Suppressor macrophage treated with lipopolysaccharide for 4 hours (primary cell): ENCODE results near the gene LYZL6.
"Not testable (repeated sequence)": the region's sequence is repeated elsewhere in the genome, so short reads cannot be mapped to it uniquely, and the experiment has no call there.

Source experiments
- DNase-seq: peaks from one replicate; pipeline ENCODE4 v3.0.0-alpha.2; 2020

Gene LYZL6

GRCh38 chr17:35944151-35944550 is 638 bp upstream of the LYZL6 start:
- DNase-seq: no peak

GRCh38 chr17:35942588-35943186 is 826 bp downstream of the LYZL6 start:
- no peak for DNase-seq

- DNase-seq: not testable (repeated sequence)
Observed at GRCh38 chr17:35938492-35938891, 5.0 kb downstream of the LYZL6 start.

- no peak for DNase-seq
Observed at GRCh38 chr17:35936063-35936462, 7.5 kb downstream of the LYZL6 start.

- DNase-seq: no peak
Observed at GRCh38 chr17:35934760-35935159, 8.8 kb downstream of the LYZL6 start.

GRCh38 chr17:35932586-35932985 is 10.9 kb downstream of the LYZL6 start:
- DNase-seq: no peak

- DNase-seq: no peak
Observed at GRCh38 chr17:35931794-35932425, 11.6 kb downstream of the LYZL6 start.

GRCh38 chr17:35930211-35931065 is 13.1 kb downstream of the LYZL6 start, which contains the start of gene RDM1:
RDM1 (minus strand) TSS chr17:35930773; CDS start chr17:35930727, 46 bp downstream.
- peak; percentile 73 for DNase-seq

- DNase-seq: no peak
Observed at GRCh38 chr17:35927714-35928113, 15.8 kb downstream of the LYZL6 start.

- DNase-seq: peak; percentile 10
Observed at GRCh38 chr17:35923609-35924114, 19.9 kb downstream of the LYZL6 start.

- DNase-seq: no peak
Observed at GRCh38 chr17:35920229-35920628, 23.3 kb downstream of the LYZL6 start.

GRCh38 chr17:35918665-35919064 is 24.8 kb downstream of the LYZL6 start:
- DNase-seq: no peak

- DNase-seq: no peak
Observed at GRCh38 chr17:35917519-35918213, 25.8 kb downstream of the LYZL6 start.

- DNase-seq: no peak
Observed at GRCh38 chr17:35915153-35915964, 28.2 kb downstream of the LYZL6 start.

- no peak for DNase-seq
Observed at GRCh38 chr17:35914354-35914753, 29.2 kb downstream of the LYZL6 start.

GRCh38 chr17:35913609-35914008 is 29.9 kb downstream of the LYZL6 start:
- DNase-seq: no peak

- DNase-seq: no peak
Observed at GRCh38 chr17:35912942-35913341, 30.6 kb downstream of the LYZL6 start.

- no peak for DNase-seq
Observed at GRCh38 chr17:35912339-35912912, 31.1 kb downstream of the LYZL6 start.

GRCh38 chr17:35909408-35909807 is 34.1 kb downstream of the LYZL6 start:
- DNase-seq: no peak

GRCh38 chr17:35907691-35908090 is 35.8 kb downstream of the LYZL6 start:
- DNase-seq: no peak

GRCh38 chr17:35906926-35907637 is 36.4 kb downstream of the LYZL6 start:
- no peak for DNase-seq
